Esophagus squamous epithelium (tissue), 4 donors: Measurements from ENCODE around the gene CZIB.

Experiments
- POLR2A ChIP-seq, 4 donors: fragments of 450-650 bp; IDR thresholded peaks; one replicate each; pipeline ENCODE4 v1.6.1; 2017; ENCODE audit warnings: antibody characterized with exemption in 4 of 4, mild to moderate bottlenecking in 4 of 4, moderate library complexity in 3 of 4
- TF ChIP-seq, protein P1 (sequence below), 6 experiments: fragments of 450-650 bp in 4 of 6; fragments of 200-600 bp in 2 of 6; sonication (generic) in 2 of 6; IDR thresholded peaks; one replicate each; pipeline ENCODE4 v1.5.1; 2016 to 2019; ENCODE audit warnings: antibody characterized with exemption in 6 of 6, mild to moderate bottlenecking in 4 of 6, moderate library complexity in 4 of 6

DNA sequence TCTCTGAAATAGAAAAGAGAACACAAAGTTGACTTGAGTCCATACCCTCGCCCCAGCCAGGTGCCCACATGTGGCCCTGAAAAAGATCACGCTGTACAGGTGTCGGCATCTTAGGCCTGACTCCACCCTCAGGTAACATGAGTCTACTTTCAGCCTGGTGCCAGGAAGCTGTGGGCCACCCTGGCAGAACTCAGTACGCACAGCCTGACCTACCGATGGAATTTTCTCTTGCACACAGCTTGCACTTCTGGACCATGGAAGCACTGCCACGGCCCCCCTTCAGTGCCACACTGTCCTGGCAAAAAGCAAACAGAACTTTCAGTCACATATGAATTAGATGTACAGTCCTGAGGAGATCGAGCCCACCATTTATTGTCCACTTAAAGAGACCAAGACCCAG lies 2.2 kb downstream of the CZIB start:
- TF ChIP-seq, protein P1, sequence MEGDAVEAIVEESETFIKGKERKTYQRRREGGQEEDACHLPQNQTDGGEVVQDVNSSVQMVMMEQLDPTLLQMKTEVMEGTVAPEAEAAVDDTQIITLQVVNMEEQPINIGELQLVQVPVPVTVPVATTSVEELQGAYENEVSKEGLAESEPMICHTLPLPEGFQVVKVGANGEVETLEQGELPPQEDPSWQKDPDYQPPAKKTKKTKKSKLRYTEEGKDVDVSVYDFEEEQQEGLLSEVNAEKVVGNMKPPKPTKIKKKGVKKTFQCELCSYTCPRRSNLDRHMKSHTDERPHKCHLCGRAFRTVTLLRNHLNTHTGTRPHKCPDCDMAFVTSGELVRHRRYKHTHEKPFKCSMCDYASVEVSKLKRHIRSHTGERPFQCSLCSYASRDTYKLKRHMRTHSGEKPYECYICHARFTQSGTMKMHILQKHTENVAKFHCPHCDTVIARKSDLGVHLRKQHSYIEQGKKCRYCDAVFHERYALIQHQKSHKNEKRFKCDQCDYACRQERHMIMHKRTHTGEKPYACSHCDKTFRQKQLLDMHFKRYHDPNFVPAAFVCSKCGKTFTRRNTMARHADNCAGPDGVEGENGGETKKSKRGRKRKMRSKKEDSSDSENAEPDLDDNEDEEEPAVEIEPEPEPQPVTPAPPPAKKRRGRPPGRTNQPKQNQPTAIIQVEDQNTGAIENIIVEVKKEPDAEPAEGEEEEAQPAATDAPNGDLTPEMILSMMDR (IDR thresholded peaks at IDR 0.05), result no peak
- no peak for TF ChIP-seq POLR2A (IDR thresholded peaks at IDR 0.05)
